T-cell (primary cell): Measurements from ENCODE around the gene SEPTIN5. TPM values are rescaled to one million over a fixed set of nuclear protein-coding genes. Genes with fewer than 3 reads are reported as not detected.

ENCODE experiments used
- ATAC-seq, 4 experiments: fragments of 200-7000 bp in 3 of 4; fragments of 150-1000 bp in 1 of 4; cut with Tn5 transposase; replicated peaks in 1 of 4; 1 replicate in 3 of 4; 2 replicates in 1 of 4; pipeline ENCODE4 v1.10.0; 2021; ENCODE audit warnings: moderate library complexity in 3 of 4, mild to moderate bottlenecking in 2 of 4, moderate number of reproducible peaks in 1 of 4
- CTCF ChIA-PET, 2 donors: fragments of 300-600 bp; sonication (Branson Sonifier 250); formaldehyde crosslinking; loops; one replicate each; lab custom pipeline; 2022; ENCODE audit warnings: antibody characterized with exemption in 2 of 2; lab: Charles Lee
- POLR2A ChIA-PET, 2 donors: fragments of 300-600 bp; sonication (Branson Sonifier 250); formaldehyde crosslinking; loops; one replicate each; lab custom pipeline; 2022; ENCODE audit warnings: antibody characterized with exemption in 2 of 2; lab: Charles Lee
- DNase-seq, 35 experiments: peaks; one replicate each; pipeline versions ENCODE4 v3.0.0 to v3.0.0-alpha.2; 2013 to 2023
- H3K27ac ChIP-seq: one replicate; pipeline ENCODE4 v1.5.1; 2013; ENCODE audit warnings: low read length
- H3K27me3 ChIP-seq, 2 experiments: replicated peaks in 1 of 2; 1 replicate in 1 of 2; 2 replicates in 1 of 2; pipeline versions ENCODE4 v1.6.1 to v1.7.0; 2013; ENCODE audit warnings: low read length in 1 of 2, mixed read lengths in 1 of 2; ENCODE audit not compliant: control insufficient read depth in 2 of 2, insufficient read depth in 2 of 2; ENCODE audit errors: extremely low read depth in 1 of 2
- H3K36me3 ChIP-seq, 2 donors: 1 replicate in 1 of 2; 2 replicates in 1 of 2; pipeline versions ENCODE4 v1.6.1 to v1.7.0; 2013; ENCODE audit warnings: low read length in 1 of 2; ENCODE audit not compliant: control insufficient read depth in 2 of 2, insufficient read depth in 1 of 2; ENCODE audit errors: extremely low read depth in 1 of 2
- H3K4me1 ChIP-seq, 2 experiments: 1 replicate in 1 of 2; 2 replicates in 1 of 2; pipeline versions ENCODE4 v1.6.1 to v1.7.0; 2013; ENCODE audit warnings: low read length in 2 of 2, mixed read lengths in 1 of 2; ENCODE audit not compliant: insufficient read depth in 2 of 2, control insufficient read depth in 1 of 2; ENCODE audit errors: extremely low read depth in 1 of 2
- H3K4me3 ChIP-seq, 2 donors: 1 replicate in 1 of 2; 2 replicates in 1 of 2; pipeline versions ENCODE4 v1.5.1 to v1.7.0; 2013; ENCODE audit warnings: mild to moderate bottlenecking in 2 of 2, low read length in 1 of 2, moderate library complexity in 1 of 2; ENCODE audit not compliant: control insufficient read depth in 1 of 2; ENCODE audit errors: extremely low read depth in 1 of 2
- H3K9me3 ChIP-seq: 2 replicates; pipeline ENCODE4 v1.7.0; 2013
- H3K27ac Mint-ChIP-seq, 2 donors: one replicate each; pipeline ENCODE4 v1.8.0; 2020 to 2021; ENCODE audit warnings: mild to moderate bottlenecking in 2 of 2, mixed read lengths in 2 of 2
- H3K27me3 Mint-ChIP-seq, 2 donors: one replicate each; pipeline ENCODE4 v1.8.0; 2021 to 2022; ENCODE audit warnings: mixed read lengths in 2 of 2
- H3K36me3 Mint-ChIP-seq: one replicate; pipeline ENCODE4 v1.8.0; 2021; ENCODE audit warnings: mixed read lengths
- H3K4me1 Mint-ChIP-seq, 3 donors: one replicate each; pipeline ENCODE4 v1.8.0; 2020 to 2022; ENCODE audit warnings: mixed read lengths in 3 of 3, mild to moderate bottlenecking in 1 of 3
- H3K4me3 Mint-ChIP-seq, 3 donors: one replicate each; pipeline ENCODE4 v1.8.0; 2020 to 2022; ENCODE audit warnings: mild to moderate bottlenecking in 3 of 3, mixed read lengths in 3 of 3, moderate library complexity in 3 of 3
- H3K9me3 Mint-ChIP-seq, 3 donors: one replicate each; pipeline ENCODE4 v1.8.0; 2020 to 2022; ENCODE audit warnings: mixed read lengths in 3 of 3
- WGBS: methylation state at CpG from one replicate; pipeline ENCODE4 v1.1.5; 2013; ENCODE audit warnings: missing lambda C conversion rate; ENCODE audit not compliant: insufficient coverage; 5-methylcytosine and 5-hydroxymethylcytosine counted together
- total RNA-seq, 35 experiments: library from RNA in 6 of 35; stranded (reverse) in 6 of 35; fragments of 120-200 nt in 1 of 35; gene quantifications; one replicate each; pipeline versions ENCODE4 v1.2.1 to v1.2.4 and lab custom pipeline; 2013 to 2026

Gene SEPTIN5
- total RNA-seq, 5 donors from 2014 or later (not counting 1 experiment from before 2014, with no cell fraction given) = 0.33 to 3.2 (median 1.2) TPM

GRCh38 chr22:19668748-19669147, 45.6 kb upstream of the SEPTIN5 start:
- CTCF ChIA-PET = no interaction called here
- 92% methylated on average over 10 of the region's 10 CpGs for WGBS
- no peaks in the 10 kb centered on the region for H3K9me3 Mint-ChIP-seq
- no peaks in the 10 kb centered on the region for H3K4me1 ChIP-seq
- H3K4me3 ChIP-seq = no peak overlapping the region
- H3K27me3 ChIP-seq = peaks cover 0 to 25% of the 10 kb centered on the region in 2 experiments
- POLR2A ChIA-PET = no interaction called here
- DNase-seq (no peak), ATAC-seq (no peak)
- no peaks in the 10 kb centered on the region for H3K36me3 Mint-ChIP-seq
- H3K4me1 Mint-ChIP-seq = no peaks in the 10 kb centered on the region
- peaks cover 3 to 17% of the 10 kb centered on the region in 2 donors for H3K27me3 Mint-ChIP-seq
- H3K4me3 Mint-ChIP-seq = no peak overlapping the region
- H3K27ac Mint-ChIP-seq = no peak overlapping the region
- no peak overlapping the region for H3K27ac ChIP-seq
- no peaks in the 10 kb centered on the region for H3K36me3 ChIP-seq
- H3K9me3 ChIP-seq = no peaks in the 10 kb centered on the region

- Mint-ChIP-seq H3K27me3 (peaks cover 8 to 19% of the 10 kb centered on the region in 2 donors), H3K4me3 (no peak overlapping the region), H3K4me1 (no peaks in the 10 kb centered on the region), H3K27ac (no peak overlapping the region), H3K9me3 (no peaks in the 10 kb centered on the region), H3K36me3 (no peaks in the 10 kb centered on the region)
- Histone ChIP-seq H3K27me3 (peaks cover 0 to 21% of the 10 kb centered on the region in 2 experiments), H3K9me3 (no peaks in the 10 kb centered on the region), H3K27ac (no peak overlapping the region), H3K4me3 (no peak overlapping the region), H3K36me3 (no peaks in the 10 kb centered on the region), H3K4me1 (no peaks in the 10 kb centered on the region)
- 100% methylated on average over 1 of the region's 4 CpGs for WGBS
- ChIA-PET POLR2A (no interaction called here), CTCF (no interaction called here)
- no peak for ATAC-seq
- no peak for DNase-seq
Measured at GRCh38 chr22:19669570-19669969, 44.7 kb upstream of the SEPTIN5 start.

- peaks cover 0 to 20% of the 10 kb centered on the region in 2 experiments for H3K27me3 ChIP-seq
- H3K9me3 Mint-ChIP-seq = no peaks in the 10 kb centered on the region
- no peaks in the 10 kb centered on the region for H3K36me3 Mint-ChIP-seq
- DNase-seq (no peak), ATAC-seq (no peak)
- ChIA-PET CTCF (no interaction called here), POLR2A (no interaction called here)
- no peak overlapping the region for H3K4me3 ChIP-seq
- H3K4me1 ChIP-seq = no peaks in the 10 kb centered on the region
- WGBS = 82% methylated on average over 3 of the region's 3 CpGs
- no peak overlapping the region for H3K27ac Mint-ChIP-seq
- no peaks in the 10 kb centered on the region for H3K4me1 Mint-ChIP-seq
- H3K36me3 ChIP-seq = no peaks in the 10 kb centered on the region
- peaks cover 15 to 22% of the 10 kb centered on the region in 2 donors for H3K27me3 Mint-ChIP-seq
- no peak overlapping the region for H3K4me3 Mint-ChIP-seq
- H3K27ac ChIP-seq = no peak overlapping the region
- no peaks in the 10 kb centered on the region for H3K9me3 ChIP-seq
Measured at GRCh38 chr22:19671316-19671715, 43.0 kb upstream of the SEPTIN5 start.

- ChIA-PET POLR2A (no interaction called here), CTCF (interaction anchor here in 1 of 2 donors (0.7 kb wide), 1 partner anchor 219 kb away, joined by 3 read pairs; no protein-coding TSS in a partner anchor)
- no peaks in the 10 kb centered on the region for H3K36me3 Mint-ChIP-seq
- H3K4me1 ChIP-seq = no peaks in the 10 kb centered on the region
- no peaks in the 10 kb centered on the region for H3K9me3 Mint-ChIP-seq
- H3K27ac Mint-ChIP-seq = no peak overlapping the region
- peaks cover 0 to 16% of the 10 kb centered on the region in 2 experiments for H3K27me3 ChIP-seq
- no peaks in the 10 kb centered on the region for H3K36me3 ChIP-seq
- no peaks in the 10 kb centered on the region for H3K9me3 ChIP-seq
- WGBS = 100% methylated on average over 4 of the region's 9 CpGs
- ATAC-seq (no peak), DNase-seq (no peak)
- no peak overlapping the region for H3K4me3 ChIP-seq
- H3K4me1 Mint-ChIP-seq = no peaks in the 10 kb centered on the region
- H3K27me3 Mint-ChIP-seq = peaks cover 16 to 19% of the 10 kb centered on the region in 2 donors
- H3K4me3 Mint-ChIP-seq = no peak overlapping the region
- no peak overlapping the region for H3K27ac ChIP-seq
Measured at GRCh38 chr22:19672054-19672776, 42.1 kb upstream of the SEPTIN5 start.

GRCh38 chr22:19673660-19674059, 40.6 kb upstream of the SEPTIN5 start:
- Histone ChIP-seq H3K27ac (no peak overlapping the region), H3K4me3 (no peak overlapping the region), H3K36me3 (no peaks in the 10 kb centered on the region), H3K9me3 (no peaks in the 10 kb centered on the region), H3K4me1 (no peaks in the 10 kb centered on the region), H3K27me3 (peaks cover 0 to 17% of the 10 kb centered on the region in 2 experiments)
- CTCF ChIA-PET = no interaction called here
- ATAC-seq (no peak), DNase-seq (no peak)
- no peaks in the 10 kb centered on the region for H3K9me3 Mint-ChIP-seq
- no peak overlapping the region for H3K4me3 Mint-ChIP-seq
- H3K36me3 Mint-ChIP-seq = no peaks in the 10 kb centered on the region
- 38% methylated on average over 1 of the region's 4 CpGs for WGBS
- no peaks in the 10 kb centered on the region for H3K4me1 Mint-ChIP-seq
- POLR2A ChIA-PET = no interaction called here
- no peak overlapping the region for H3K27ac Mint-ChIP-seq
- peaks cover 22 to 24% of the 10 kb centered on the region in 2 donors for H3K27me3 Mint-ChIP-seq

- no peaks in the 10 kb centered on the region for H3K9me3 ChIP-seq
- Mint-ChIP-seq H3K27ac (no peak overlapping the region), H3K4me1 (no peaks in the 10 kb centered on the region), H3K27me3 (peaks cover 26 to 27% of the 10 kb centered on the region in 2 donors), H3K9me3 (no peaks in the 10 kb centered on the region), H3K4me3 (no peak overlapping the region), H3K36me3 (no peaks in the 10 kb centered on the region)
- no peak overlapping the region for H3K4me3 ChIP-seq
- DNase-seq (no peak), ATAC-seq (no peak)
- H3K4me1 ChIP-seq = no peaks in the 10 kb centered on the region
- peaks cover 0 to 24% of the 10 kb centered on the region in 2 experiments for H3K27me3 ChIP-seq
- H3K36me3 ChIP-seq = no peaks in the 10 kb centered on the region
- ChIA-PET CTCF (no interaction called here), POLR2A (no interaction called here)
- 77% methylated on average over 10 of the region's 11 CpGs for WGBS
- no peak overlapping the region for H3K27ac ChIP-seq
Measured at GRCh38 chr22:19674129-19674928, 40.0 kb upstream of the SEPTIN5 start.
